C4-2B (cell line): ENCODE data around the gene LRMDA.

Experiments
- CTCF ChIP-seq: fragments of 450-650 bp; conservative IDR thresholded peaks from 2 replicates; pipeline ENCODE4 v1.5.1; 2017; ENCODE audit warnings: mild to moderate bottlenecking
- ZFX ChIP-seq: fragments of 450-650 bp; IDR thresholded peaks from 2 replicates; pipeline ENCODE4 v1.6.1; 2017

- 0 out of 2 replicates have a peak, but pooled peaks have one; percentile 6 for TF ChIP-seq CTCF
- TF ChIP-seq ZFX = no peak
These were observed 595.5 kb downstream of the LRMDA start for GRCh38 chr10:76026905-76027304.
